Measurements from ENCODE around the gene CAPN5.

DNA sequence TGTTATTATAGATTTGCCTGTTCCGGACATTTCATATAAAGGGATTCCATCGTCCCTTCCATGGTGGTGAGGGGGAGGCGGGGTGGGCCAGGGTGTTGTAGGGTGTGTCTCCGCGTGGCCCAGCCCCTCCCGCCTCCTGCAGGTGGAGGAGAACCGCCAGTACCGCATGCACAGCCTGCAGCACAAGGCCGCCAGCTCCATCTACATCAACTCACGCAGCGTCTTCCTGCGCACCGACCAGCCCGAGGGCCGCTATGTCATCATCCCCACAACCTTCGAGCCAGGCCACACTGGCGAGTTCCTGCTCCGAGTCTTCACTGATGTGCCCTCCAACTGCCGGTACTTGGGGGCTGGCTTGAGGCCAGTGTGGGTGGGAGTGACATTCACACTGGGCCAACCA lies 53.8 kb downstream of the CAPN5 start:
- TF ChIP-seq, protein P1, sequence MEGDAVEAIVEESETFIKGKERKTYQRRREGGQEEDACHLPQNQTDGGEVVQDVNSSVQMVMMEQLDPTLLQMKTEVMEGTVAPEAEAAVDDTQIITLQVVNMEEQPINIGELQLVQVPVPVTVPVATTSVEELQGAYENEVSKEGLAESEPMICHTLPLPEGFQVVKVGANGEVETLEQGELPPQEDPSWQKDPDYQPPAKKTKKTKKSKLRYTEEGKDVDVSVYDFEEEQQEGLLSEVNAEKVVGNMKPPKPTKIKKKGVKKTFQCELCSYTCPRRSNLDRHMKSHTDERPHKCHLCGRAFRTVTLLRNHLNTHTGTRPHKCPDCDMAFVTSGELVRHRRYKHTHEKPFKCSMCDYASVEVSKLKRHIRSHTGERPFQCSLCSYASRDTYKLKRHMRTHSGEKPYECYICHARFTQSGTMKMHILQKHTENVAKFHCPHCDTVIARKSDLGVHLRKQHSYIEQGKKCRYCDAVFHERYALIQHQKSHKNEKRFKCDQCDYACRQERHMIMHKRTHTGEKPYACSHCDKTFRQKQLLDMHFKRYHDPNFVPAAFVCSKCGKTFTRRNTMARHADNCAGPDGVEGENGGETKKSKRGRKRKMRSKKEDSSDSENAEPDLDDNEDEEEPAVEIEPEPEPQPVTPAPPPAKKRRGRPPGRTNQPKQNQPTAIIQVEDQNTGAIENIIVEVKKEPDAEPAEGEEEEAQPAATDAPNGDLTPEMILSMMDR (IDR thresholded peaks at IDR 0.05; ENCODE audit: poor library complexity), result no peak
- TF ChIP-seq EZH2phosphoT487 (IDR thresholded peaks at IDR 0.05; ENCODE audit: low read depth, severe bottlenecking, unreplicated experiment) (no peak), EZH2 (IDR thresholded peaks at IDR 0.05; ENCODE audit: borderline replicate concordance) (no peak)
